ENCODE measurements around the gene EREG. TPM values are rescaled to one million over a fixed set of nuclear protein-coding genes. Genes with fewer than 3 reads are reported as not detected.

Gene EREG
- polyA plus RNA-seq, 1 donor (not counting 4 experiments of a cell fraction or from before 2014, with no cell fraction given) = 38.7 TPM

GRCh38 chr4:74420863-74421262 lies 55.9 kb downstream of the EREG start:
- Histone ChIP-seq H3K27ac (ENCODE audit: control insufficient read depth, insufficient read depth, low read length) (no peak overlapping the region), H3K9ac (ENCODE audit: control insufficient read depth, extremely low read depth, insufficient read depth, low read length) (no peak overlapping the region), H3K4me1 (ENCODE audit: control insufficient read depth, extremely low read depth, insufficient read depth, low read length) (peaks cover 51% of the 10 kb centered on the region), H3K4me2 (ENCODE audit: control insufficient read depth, extremely low read depth, insufficient read depth, low read depth, low read length) (no peak overlapping the region), H3K4me3 (ENCODE audit: control insufficient read depth in 2 of 3, extremely low read depth in 1 of 3, insufficient read depth in 2 of 3, low read depth in 1 of 3, low read length in 3 of 3) (no peak overlapping the region), H3K9me3 (ENCODE audit: control insufficient read depth, low read depth, low read length) (no peaks in the 10 kb centered on the region), H3K27me3 (ENCODE audit: control insufficient read depth, extremely low read depth, insufficient read depth, low read length) (no peaks in the 10 kb centered on the region), H3K79me2 (ENCODE audit: control insufficient read depth, insufficient read depth, low read length) (peaks cover 2% of the 10 kb centered on the region), H4K20me1 (ENCODE audit: control insufficient read depth, extremely low read depth, insufficient read depth, low read length) (no peaks in the 10 kb centered on the region), H3K9me1 (ENCODE audit: control insufficient read depth, extremely low read depth, insufficient read depth, low read length) (no peaks in the 10 kb centered on the region), H2AFZ (ENCODE audit: control insufficient read depth, low read length) (no peak overlapping the region), H3K36me3 (ENCODE audit: control insufficient read depth in 2 of 2, extremely low read depth in 1 of 2, insufficient read depth in 2 of 2, low read length in 2 of 2) (no peaks in the 10 kb centered on the region)
- DNase-seq (ENCODE audit: low read depth, low spot score) (no peak), FAIRE-seq (no peak)
- dilution Hi-C loops (cut with MboI; ENCODE audit: extremely low pct_ligation_motif_present, low sequenced_read_pairs) = no loop called here
- no peak for TF ChIP-seq EZH2 (IDR thresholded peaks at IDR 0.05; ENCODE audit: low read length)
- TF ChIP-seq CTCF (optimal IDR thresholded peaks at IDR 0.05 in 1 of 3, IDR thresholded peaks at IDR 0.05 in 1 of 3, conservative IDR thresholded peaks at IDR 0.05 in 1 of 3; ENCODE audit: extremely low read depth in 1 of 3, insufficient read depth in 2 of 3, low read length in 3 of 3) = no peak

GRCh38 chr4:74423104-74423503 lies 58.2 kb downstream of the EREG start:
- peak overlapping the region; percentile 9 for H3K27ac ChIP-seq (ENCODE audit: control insufficient read depth, insufficient read depth, low read length)
- H3K4me3 ChIP-seq (ENCODE audit: control insufficient read depth in 2 of 3, extremely low read depth in 1 of 3, insufficient read depth in 2 of 3, low read depth in 1 of 3, low read length in 3 of 3) = no peak overlapping the region
- H3K9ac ChIP-seq (ENCODE audit: control insufficient read depth, extremely low read depth, insufficient read depth, low read length) = no peak overlapping the region
- no peak overlapping the region for H3K4me2 ChIP-seq (ENCODE audit: control insufficient read depth, extremely low read depth, insufficient read depth, low read depth, low read length)
- FAIRE-seq = peak; percentile 92
- TF ChIP-seq EZH2 (IDR thresholded peaks at IDR 0.05; ENCODE audit: low read length) = no peak
- TF ChIP-seq CTCF (optimal IDR thresholded peaks at IDR 0.05 in 1 of 3, IDR thresholded peaks at IDR 0.05 in 1 of 3, conservative IDR thresholded peaks at IDR 0.05 in 1 of 3; ENCODE audit: extremely low read depth in 1 of 3, insufficient read depth in 2 of 3, low read length in 3 of 3) = no peak
- H4K20me1 ChIP-seq (ENCODE audit: control insufficient read depth, extremely low read depth, insufficient read depth, low read length) = no peaks in the 10 kb centered on the region
- H3K27me3 ChIP-seq (ENCODE audit: control insufficient read depth, extremely low read depth, insufficient read depth, low read length) = no peaks in the 10 kb centered on the region
- no peak overlapping the region for H2AFZ ChIP-seq (ENCODE audit: control insufficient read depth, low read length)
- H3K79me2 ChIP-seq (ENCODE audit: control insufficient read depth, insufficient read depth, low read length) = no peaks in the 10 kb centered on the region
- no peak for DNase-seq (ENCODE audit: low read depth, low spot score)
- no peaks in the 10 kb centered on the region for H3K9me1 ChIP-seq (ENCODE audit: control insufficient read depth, extremely low read depth, insufficient read depth, low read length)
- H3K9me3 ChIP-seq (ENCODE audit: control insufficient read depth, low read depth, low read length) = no peaks in the 10 kb centered on the region
- H3K36me3 ChIP-seq (ENCODE audit: control insufficient read depth in 2 of 2, extremely low read depth in 1 of 2, insufficient read depth in 2 of 2, low read length in 2 of 2) = no peaks in the 10 kb centered on the region
- dilution Hi-C loops (cut with MboI; ENCODE audit: extremely low pct_ligation_motif_present, low sequenced_read_pairs) = no loop called here
- peaks cover 50% of the 10 kb centered on the region for H3K4me1 ChIP-seq (ENCODE audit: control insufficient read depth, extremely low read depth, insufficient read depth, low read length)

All from keratinocyte (primary cell).